Right ventricle myocardium inferior (tissue), 1 donor: Measurements from ENCODE around the gene EN1. TPM values are rescaled to one million over a fixed set of nuclear protein-coding genes. Genes with fewer than 3 reads are reported as not detected.

Experiments
- ATAC-seq: fragments of 200-7000 bp; cut with Tn5 transposase; one replicate; pipeline ENCODE4 v1.9.1; 2020; ENCODE audit warnings: mild to moderate bottlenecking, moderate library complexity
- DNase-seq: peaks from one replicate; pipeline ENCODE4 v3.0.0; 2021; ENCODE audit errors: missing footprints
- intact Hi-C: fragments of 100-400 bp; cut with DNase I; formaldehyde crosslinking; loops from one replicate; pipeline ENCODE4 v1.11.0; 2022
- total RNA-seq: library from RNA; stranded (reverse); fragmentation: NEBNext Ultra II Directional; extraction: Animal tissue kit (Norgen Biotek cat#: 25700); gene quantifications from one replicate; pipeline ENCODE4 v1.2.1, GENCODE V29; 2021
- donor health status: DM: no; HTN: yes; CAD: no; lungs with severe emphysema.

The EN1 gene
- total RNA-seq, 1 donor from 2014 or later, result not detected

- no peak for ATAC-seq
- intact Hi-C loops, result no loop called here
- no peak for DNase-seq
Measured at GRCh38 chr2:118810766-118811165, 36.7 kb downstream of the EN1 start.

DNA sequence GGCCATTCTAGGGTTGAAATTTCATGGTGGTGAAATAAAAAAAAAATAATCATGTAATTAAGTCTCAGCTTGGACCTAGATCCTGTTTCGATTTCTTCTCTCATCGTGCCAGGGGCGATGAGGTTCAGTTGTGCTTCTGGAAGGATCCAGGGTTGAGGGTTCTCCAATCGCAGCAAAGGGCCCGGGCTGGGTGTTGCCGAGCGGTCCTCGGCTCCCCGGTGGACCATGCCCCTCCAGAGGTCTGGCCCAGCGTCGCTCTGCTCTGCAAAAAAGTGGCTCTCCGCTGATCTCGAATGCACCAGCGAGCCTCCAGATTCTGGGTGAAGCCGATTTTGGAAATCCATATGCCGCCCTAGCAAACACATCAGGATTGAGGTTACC is 39.0 kb downstream of the EN1 start:
- DNase-seq (no peak), ATAC-seq (no peak)
- intact Hi-C loops, result no loop called here

DNA sequence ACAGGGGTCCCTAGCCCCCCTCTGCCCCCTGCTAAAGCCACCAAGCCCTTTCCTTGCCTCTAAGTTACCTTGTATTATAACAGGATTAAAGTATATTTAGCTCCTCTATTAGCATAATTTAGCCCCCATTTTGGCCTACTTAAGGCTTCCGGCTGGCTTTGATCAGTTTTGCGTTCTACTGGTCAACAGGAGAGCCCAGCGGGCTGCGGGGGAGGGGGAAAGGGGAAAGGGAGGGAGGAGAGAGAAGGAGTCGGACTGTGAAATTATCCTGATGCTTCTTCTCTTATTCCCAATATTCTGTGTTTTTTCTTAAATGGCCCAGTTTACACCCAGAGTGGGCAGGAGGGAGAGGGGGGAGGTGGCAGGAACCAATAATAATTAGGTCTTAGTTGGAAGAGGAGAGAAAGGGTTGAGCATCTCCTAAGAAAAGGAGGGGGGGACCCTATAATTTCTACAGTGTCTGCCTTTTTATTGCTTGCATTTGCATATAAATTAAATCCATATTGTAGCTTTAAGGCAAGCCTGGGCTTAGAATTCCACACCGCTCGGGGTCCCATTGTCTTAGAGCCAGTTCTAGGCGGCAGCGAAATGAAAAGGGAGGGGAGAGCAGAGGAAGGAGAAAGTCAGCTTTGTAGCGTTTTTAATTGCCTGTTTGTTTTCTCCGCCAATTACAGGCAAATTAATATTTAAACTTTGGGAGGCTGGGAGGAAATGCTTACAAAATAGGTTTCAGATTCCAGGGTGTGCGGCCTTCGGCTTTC is 39.6 kb downstream of the EN1 start:
- ATAC-seq, result no peak
- intact Hi-C loops, result no loop called here
- DNase-seq, result no peak

- ATAC-seq (no peak), DNase-seq (no peak)
- intact Hi-C loops, result no loop called here
Measured at GRCh38 chr2:118806797-118807667, 40.4 kb downstream of the EN1 start.

GRCh38 chr2:118805064-118805690 is 42.3 kb downstream of the EN1 start:
- ATAC-seq (no peak), DNase-seq (no peak)
- intact Hi-C loops, result no loop called here

DNA sequence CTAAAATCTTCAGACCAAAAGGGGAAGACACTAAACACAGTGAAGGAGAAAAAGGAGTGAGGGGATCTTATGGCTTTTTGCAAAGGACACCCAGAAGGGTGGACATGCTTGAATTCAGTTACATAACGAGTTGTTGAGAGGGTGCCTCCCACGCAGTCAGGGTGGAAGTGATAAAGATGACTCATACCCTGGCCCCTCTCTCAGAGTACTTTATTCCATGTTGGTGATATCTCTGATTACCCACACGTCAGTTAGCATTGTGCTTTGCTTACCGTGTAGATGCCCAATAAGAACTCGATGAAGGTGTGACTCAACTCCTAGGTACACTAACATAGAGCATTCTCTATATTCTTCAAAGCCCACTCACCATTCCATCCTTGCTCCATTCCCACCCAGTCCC is 44.4 kb downstream of the EN1 start:
- ATAC-seq, result no peak
- intact Hi-C loops, result no loop called here
- no peak for DNase-seq

GRCh38 chr2:118801151-118801550 is 46.3 kb downstream of the EN1 start:
- ATAC-seq (no peak), DNase-seq (no peak)
- intact Hi-C loops, result no loop called here

GRCh38 chr2:118800736-118801135 is 46.7 kb downstream of the EN1 start:
- intact Hi-C loops, result no loop called here
- ATAC-seq (no peak), DNase-seq (no peak)

DNA sequence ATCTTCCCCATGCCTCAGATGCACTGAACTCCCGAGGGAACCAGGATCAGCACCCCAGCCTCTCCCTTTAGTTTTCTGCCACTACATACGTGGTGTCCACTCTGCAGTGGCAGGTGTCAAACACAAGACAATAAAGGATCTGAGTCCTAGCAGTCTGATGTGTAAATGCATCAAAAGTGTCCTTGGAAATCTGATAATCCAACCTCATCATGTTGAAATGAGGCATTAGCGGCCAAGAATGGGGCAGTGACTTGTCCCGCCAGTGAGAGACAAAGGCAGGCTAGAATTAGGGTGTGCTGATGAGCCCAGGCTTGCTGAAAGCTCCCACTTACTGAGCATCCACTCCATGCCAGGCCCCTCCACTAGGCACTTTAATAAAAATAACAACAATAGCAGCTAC is 52.9 kb downstream of the EN1 start:
- DNase-seq (no peak), ATAC-seq (no peak)
- intact Hi-C loops, result no loop called here

Other genes with a start within 250 kb of the EN1 start
- gene MARCO, start 94.5 kb upstream of the EN1 start, total RNA-seq, result 19.7 TPM